Gastroesophageal sphincter (tissue), 3 donors: ENCODE measurements around the gene CDKAL1.

Experiments
- CTCF ChIP-seq, 4 experiments: fragments of 200-600 bp in 2 of 4; fragments of 450-650 bp in 2 of 4; sonication (generic) in 1 of 4; IDR thresholded peaks; one replicate each; pipeline ENCODE4 v1.5.1; 2017 to 2019; ENCODE audit warnings: antibody characterized with exemption in 4 of 4, mild to moderate bottlenecking in 2 of 4, moderate library complexity in 2 of 4
- EP300 ChIP-seq: sonication (generic); formaldehyde crosslinking; IDR thresholded peaks from one replicate; pipeline ENCODE4 v1.6.1; 2017; ENCODE audit warnings: antibody characterized with exemption, mild to moderate bottlenecking
- POLR2A ChIP-seq, 2 donors: fragments of 450-650 bp; IDR thresholded peaks; one replicate each; pipeline ENCODE4 v1.6.1; 2017; ENCODE audit warnings: antibody characterized with exemption in 2 of 2, mild to moderate bottlenecking in 2 of 2, moderate library complexity in 1 of 2
- POLR2AphosphoS5 ChIP-seq: sonication (generic); formaldehyde crosslinking; IDR thresholded peaks from one replicate; pipeline ENCODE4 v1.6.1; 2017; ENCODE audit warnings: antibody characterized with exemption

GRCh38 chr6:20705741-20706140 is 171.5 kb downstream of the CDKAL1 start:
- TF ChIP-seq CTCF (IDR thresholded peaks at IDR 0.05) (no peak), POLR2A (IDR thresholded peaks at IDR 0.05) (no peak), EP300 (no peak), POLR2AphosphoS5 (no peak)
